ENCODE data around the gene PPIP5K2. TPM values are rescaled to one million over a fixed set of nuclear protein-coding genes. Genes with fewer than 3 reads are reported as not detected.

The PPIP5K2 gene
- total RNA-seq, 1 experiment from 2014 or later: 44.8 TPM

- Histone ChIP-seq H3K4me1 (no peaks in the 10 kb centered on the region), H3K4me3 (ENCODE audit: low read depth, low read length) (no peak overlapping the region), H3K9me3 (no peaks in the 10 kb centered on the region), H3K27me3 (replicated peaks; ENCODE audit: control insufficient read depth, insufficient read depth, low read length) (no peaks in the 10 kb centered on the region), H3K36me3 (ENCODE audit: control insufficient read depth, insufficient read depth, low read length) (no peaks in the 10 kb centered on the region)
- H3K4me1 Mint-ChIP-seq (ENCODE audit: low read depth, unreplicated experiment): no peaks in the 10 kb centered on the region
- ChIA-PET POLR2A (no interaction called here), CTCF (no interaction called here)
- no peak for DNase-seq
- TF ChIP-seq, protein P1, sequence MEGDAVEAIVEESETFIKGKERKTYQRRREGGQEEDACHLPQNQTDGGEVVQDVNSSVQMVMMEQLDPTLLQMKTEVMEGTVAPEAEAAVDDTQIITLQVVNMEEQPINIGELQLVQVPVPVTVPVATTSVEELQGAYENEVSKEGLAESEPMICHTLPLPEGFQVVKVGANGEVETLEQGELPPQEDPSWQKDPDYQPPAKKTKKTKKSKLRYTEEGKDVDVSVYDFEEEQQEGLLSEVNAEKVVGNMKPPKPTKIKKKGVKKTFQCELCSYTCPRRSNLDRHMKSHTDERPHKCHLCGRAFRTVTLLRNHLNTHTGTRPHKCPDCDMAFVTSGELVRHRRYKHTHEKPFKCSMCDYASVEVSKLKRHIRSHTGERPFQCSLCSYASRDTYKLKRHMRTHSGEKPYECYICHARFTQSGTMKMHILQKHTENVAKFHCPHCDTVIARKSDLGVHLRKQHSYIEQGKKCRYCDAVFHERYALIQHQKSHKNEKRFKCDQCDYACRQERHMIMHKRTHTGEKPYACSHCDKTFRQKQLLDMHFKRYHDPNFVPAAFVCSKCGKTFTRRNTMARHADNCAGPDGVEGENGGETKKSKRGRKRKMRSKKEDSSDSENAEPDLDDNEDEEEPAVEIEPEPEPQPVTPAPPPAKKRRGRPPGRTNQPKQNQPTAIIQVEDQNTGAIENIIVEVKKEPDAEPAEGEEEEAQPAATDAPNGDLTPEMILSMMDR (IDR thresholded peaks at IDR 0.05; ENCODE audit: insufficient read depth in 1 of 2, low read depth in 1 of 2, low read length in 1 of 2, severe bottlenecking in 1 of 2, unreplicated experiment in 1 of 2): no peak
- BruUV-seq (replicated peaks): no TSS peak
- intact Hi-C loops (cut with micrococcal nuclease; ENCODE audit: unreplicated experiment): no loop called here
- no peak overlapping the region for H3K27ac Mint-ChIP-seq (ENCODE audit: unreplicated experiment)
- no peaks in the 10 kb centered on the region for H3K36me3 Mint-ChIP-seq (ENCODE audit: insufficient read depth, unreplicated experiment)
- no peaks in the 10 kb centered on the region for H3K27me3 Mint-ChIP-seq (ENCODE audit: insufficient read depth, unreplicated experiment)
- no peaks in the 10 kb centered on the region for H3K9me3 Mint-ChIP-seq (ENCODE audit: unreplicated experiment)
- no peak overlapping the region for H3K4me3 Mint-ChIP-seq (ENCODE audit: unreplicated experiment)
These were observed 91.8 kb downstream of the PPIP5K2 start for GRCh38 chr5:103211576-103212561.

DNA sequence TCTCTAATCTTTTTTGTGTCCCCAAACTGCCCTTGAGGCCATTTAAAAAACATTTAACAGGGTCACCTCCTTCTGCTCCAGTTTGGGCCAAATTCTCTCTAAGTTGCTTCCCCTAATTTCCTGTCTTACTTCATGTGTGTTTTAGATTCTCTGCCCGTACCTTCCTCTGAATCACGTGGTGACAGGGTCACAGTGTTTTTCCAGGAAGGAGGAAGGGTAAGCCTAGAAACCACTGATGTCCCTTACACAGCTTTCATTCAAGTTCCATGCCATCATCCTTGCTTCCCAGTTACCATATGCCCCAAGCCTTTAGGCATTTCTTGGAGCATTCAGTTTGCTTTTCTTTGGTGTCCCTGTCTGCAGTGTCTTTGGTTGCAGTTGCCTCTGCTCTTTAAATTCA is 96.0 kb downstream of the PPIP5K2 start:
- POLR2A ChIA-PET: no interaction called here
- CTCF ChIA-PET: interaction anchor here (1.2 kb wide), 1 partner anchor 259 kb away, joined by 3 read pairs; no protein-coding TSS in a partner anchor
- no TSS peak for BruUV-seq (replicated peaks)

DNA sequence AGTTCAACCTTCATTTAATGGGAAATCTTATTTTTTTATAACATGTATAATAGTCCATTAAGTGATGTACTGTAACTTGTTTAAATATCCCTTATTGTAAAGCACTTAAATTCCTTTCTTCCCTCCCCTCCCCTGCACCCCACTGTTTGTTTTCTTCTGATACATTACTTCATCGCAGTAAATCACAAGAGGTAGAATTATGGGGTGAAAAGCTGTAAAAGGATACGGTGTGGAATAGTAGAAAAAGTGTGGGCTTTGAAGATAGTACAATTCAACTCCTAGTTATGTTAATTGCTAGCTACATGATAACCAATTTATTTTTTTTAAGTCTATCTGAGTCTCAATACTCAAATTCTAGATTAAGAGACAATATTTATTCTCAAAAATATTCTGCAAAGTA is 96.6 kb downstream of the PPIP5K2 start:
- no peaks in the 10 kb centered on the region for H3K36me3 ChIP-seq (ENCODE audit: control insufficient read depth, insufficient read depth, low read length)
- H3K4me1 ChIP-seq: no peaks in the 10 kb centered on the region
- H3K9me3 ChIP-seq: no peaks in the 10 kb centered on the region
- TF ChIP-seq, protein P1 (IDR thresholded peaks at IDR 0.05; ENCODE audit: insufficient read depth in 1 of 2, low read depth in 1 of 2, low read length in 1 of 2, severe bottlenecking in 1 of 2, unreplicated experiment in 1 of 2): no peak
- H3K4me3 ChIP-seq (ENCODE audit: low read depth, low read length): no peak overlapping the region
- intact Hi-C loops (cut with micrococcal nuclease; ENCODE audit: unreplicated experiment): no loop called here
- CTCF ChIA-PET: interaction anchor here (1.2 kb wide), 1 partner anchor 258 kb away, joined by 3 read pairs; no protein-coding TSS in a partner anchor
- H3K27me3 ChIP-seq (replicated peaks; ENCODE audit: control insufficient read depth, insufficient read depth, low read length): no peaks in the 10 kb centered on the region
- H3K9me3 Mint-ChIP-seq (ENCODE audit: unreplicated experiment): no peaks in the 10 kb centered on the region
- no peaks in the 10 kb centered on the region for H3K4me1 Mint-ChIP-seq (ENCODE audit: low read depth, unreplicated experiment)
- H3K27ac Mint-ChIP-seq (ENCODE audit: unreplicated experiment): no peak overlapping the region
- no peaks in the 10 kb centered on the region for H3K36me3 Mint-ChIP-seq (ENCODE audit: insufficient read depth, unreplicated experiment)
- POLR2A ChIA-PET: no interaction called here
- no peak overlapping the region for H3K4me3 Mint-ChIP-seq (ENCODE audit: unreplicated experiment)
- H3K27me3 Mint-ChIP-seq (ENCODE audit: insufficient read depth, unreplicated experiment): no peaks in the 10 kb centered on the region
- no peak for DNase-seq
- no TSS peak for BruUV-seq (replicated peaks)

More for the DNA sequence above, 96.0 kb downstream of the PPIP5K2 start:
- TF ChIP-seq, protein P1 (IDR thresholded peaks at IDR 0.05; ENCODE audit: insufficient read depth in 1 of 2, low read depth in 1 of 2, low read length in 1 of 2, severe bottlenecking in 1 of 2, unreplicated experiment in 1 of 2): no peak
- intact Hi-C loops (cut with micrococcal nuclease; ENCODE audit: unreplicated experiment): no loop called here
- H3K36me3 ChIP-seq (ENCODE audit: control insufficient read depth, insufficient read depth, low read length): no peaks in the 10 kb centered on the region
- H3K36me3 Mint-ChIP-seq (ENCODE audit: insufficient read depth, unreplicated experiment): no peaks in the 10 kb centered on the region
- H3K27me3 Mint-ChIP-seq (ENCODE audit: insufficient read depth, unreplicated experiment): no peaks in the 10 kb centered on the region
- no peaks in the 10 kb centered on the region for H3K9me3 Mint-ChIP-seq (ENCODE audit: unreplicated experiment)
- H3K27ac Mint-ChIP-seq (ENCODE audit: unreplicated experiment): no peak overlapping the region
- no peaks in the 10 kb centered on the region for H3K4me1 Mint-ChIP-seq (ENCODE audit: low read depth, unreplicated experiment)
- H3K9me3 ChIP-seq: no peaks in the 10 kb centered on the region
- H3K4me3 Mint-ChIP-seq (ENCODE audit: unreplicated experiment): no peak overlapping the region
- H3K4me3 ChIP-seq (ENCODE audit: low read depth, low read length): no peak overlapping the region
- H3K4me1 ChIP-seq: no peaks in the 10 kb centered on the region
- DNase-seq: no peak
- H3K27me3 ChIP-seq (replicated peaks; ENCODE audit: control insufficient read depth, insufficient read depth, low read length): no peaks in the 10 kb centered on the region
